Cardiac fibroblast (primary cell): ENCODE data around the gene DHCR7.
"Not testable (repeated sequence)": the region's sequence is repeated elsewhere in the genome, so short reads cannot be mapped to it uniquely, and the experiment has no call there.

Experiments
- DNase-seq, 2 donors: peaks; one replicate each; pipeline versions ENCODE4 v3.0.0 to v3.0.0-alpha.2; 2010; ENCODE audit warnings: low read depth in 2 of 2
- H3K4me3 ChIP-seq, 2 donors: replicated peaks in 1 of 2; 1 replicate in 1 of 2; 2 replicates in 1 of 2; pipeline ENCODE4 v1.5.1; 2011; ENCODE audit warnings: low read depth in 2 of 2, low read length in 2 of 2, mild to moderate bottlenecking in 2 of 2, moderate library complexity in 1 of 2
- TF ChIP-seq, protein P1 (sequence below): IDR thresholded peaks from one replicate; pipeline ENCODE4 v1.5.1; 2011; ENCODE audit warnings: low read depth, mild to moderate bottlenecking, low read length, inconsistent platforms

Gene DHCR7

DNA sequence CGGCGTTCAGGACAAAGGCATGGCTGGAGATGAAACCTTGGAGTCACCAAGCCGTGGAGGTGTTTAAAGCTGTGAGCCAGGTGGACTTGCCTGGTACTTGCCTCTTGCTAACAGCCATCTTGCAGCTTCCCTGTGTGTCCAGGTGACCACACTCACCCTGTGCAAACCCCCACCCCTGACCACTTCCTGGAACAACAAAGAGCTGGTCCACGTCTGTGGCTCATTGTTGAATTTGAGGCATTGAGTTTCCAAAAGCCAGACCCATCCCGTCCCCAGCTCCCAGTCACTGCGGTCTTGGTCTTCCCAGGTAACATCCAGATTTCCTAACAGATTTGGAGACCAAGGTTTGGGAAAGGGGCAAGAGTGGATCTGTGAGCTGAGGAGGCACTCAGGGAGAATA is 18.5 kb downstream of the DHCR7 start:
- TF ChIP-seq, protein P1, sequence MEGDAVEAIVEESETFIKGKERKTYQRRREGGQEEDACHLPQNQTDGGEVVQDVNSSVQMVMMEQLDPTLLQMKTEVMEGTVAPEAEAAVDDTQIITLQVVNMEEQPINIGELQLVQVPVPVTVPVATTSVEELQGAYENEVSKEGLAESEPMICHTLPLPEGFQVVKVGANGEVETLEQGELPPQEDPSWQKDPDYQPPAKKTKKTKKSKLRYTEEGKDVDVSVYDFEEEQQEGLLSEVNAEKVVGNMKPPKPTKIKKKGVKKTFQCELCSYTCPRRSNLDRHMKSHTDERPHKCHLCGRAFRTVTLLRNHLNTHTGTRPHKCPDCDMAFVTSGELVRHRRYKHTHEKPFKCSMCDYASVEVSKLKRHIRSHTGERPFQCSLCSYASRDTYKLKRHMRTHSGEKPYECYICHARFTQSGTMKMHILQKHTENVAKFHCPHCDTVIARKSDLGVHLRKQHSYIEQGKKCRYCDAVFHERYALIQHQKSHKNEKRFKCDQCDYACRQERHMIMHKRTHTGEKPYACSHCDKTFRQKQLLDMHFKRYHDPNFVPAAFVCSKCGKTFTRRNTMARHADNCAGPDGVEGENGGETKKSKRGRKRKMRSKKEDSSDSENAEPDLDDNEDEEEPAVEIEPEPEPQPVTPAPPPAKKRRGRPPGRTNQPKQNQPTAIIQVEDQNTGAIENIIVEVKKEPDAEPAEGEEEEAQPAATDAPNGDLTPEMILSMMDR = no peak
- H3K4me3 ChIP-seq = no peak overlapping the region
- DNase-seq = no peak

- TF ChIP-seq, protein P1 = no peak
- DNase-seq = peak in 1 of 2 donors; percentile 94
- H3K4me3 ChIP-seq = no peak overlapping the region
Observed at GRCh38 chr11:71428861-71429435, 19.2 kb downstream of the DHCR7 start.

DNA sequence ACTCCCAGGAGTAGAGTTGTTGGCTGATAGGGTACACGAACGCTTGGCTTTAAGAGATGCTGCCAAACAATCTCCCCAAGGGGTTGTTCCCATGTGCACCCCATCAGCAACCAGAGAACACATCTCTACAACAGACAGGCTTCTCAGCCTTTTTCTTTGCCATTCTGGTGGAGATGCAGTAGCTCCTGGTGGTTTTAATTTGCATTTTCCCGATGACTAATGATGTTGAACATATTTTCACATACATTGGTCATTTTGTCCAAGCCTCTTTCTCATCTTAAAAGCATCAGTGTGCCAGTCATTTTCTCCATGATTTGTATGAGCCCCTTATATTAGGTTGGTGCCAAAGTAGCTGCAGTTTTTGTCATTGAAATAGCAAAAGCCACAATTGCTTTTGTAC is 21.8 kb downstream of the DHCR7 start:
- DNase-seq = peak in 1 of 2 donors; percentile 12
- no peak overlapping the region for H3K4me3 ChIP-seq
- TF ChIP-seq, protein P1 = no peak

DNA sequence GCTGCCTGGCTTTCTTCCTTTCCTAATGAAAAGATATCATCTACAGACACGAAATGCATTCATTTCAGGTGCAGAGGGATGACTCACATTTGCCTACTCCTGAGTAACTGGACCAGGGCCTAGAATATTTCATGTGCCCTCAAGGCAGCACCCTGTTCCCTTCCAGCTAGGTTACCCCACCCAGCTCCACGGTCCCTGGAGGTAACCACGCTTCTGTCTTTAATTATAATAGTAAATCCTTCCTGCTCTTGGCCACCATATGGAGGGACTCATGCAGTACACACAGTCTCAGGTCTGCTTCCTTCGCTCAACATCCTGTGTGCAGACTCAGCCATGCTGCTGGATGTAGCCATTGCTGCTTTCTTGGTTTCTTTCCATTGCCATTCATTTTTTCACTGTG is 22.3 kb downstream of the DHCR7 start:
- TF ChIP-seq, protein P1 = no peak
- no peak for DNase-seq
- no peak overlapping the region for H3K4me3 ChIP-seq

DNA sequence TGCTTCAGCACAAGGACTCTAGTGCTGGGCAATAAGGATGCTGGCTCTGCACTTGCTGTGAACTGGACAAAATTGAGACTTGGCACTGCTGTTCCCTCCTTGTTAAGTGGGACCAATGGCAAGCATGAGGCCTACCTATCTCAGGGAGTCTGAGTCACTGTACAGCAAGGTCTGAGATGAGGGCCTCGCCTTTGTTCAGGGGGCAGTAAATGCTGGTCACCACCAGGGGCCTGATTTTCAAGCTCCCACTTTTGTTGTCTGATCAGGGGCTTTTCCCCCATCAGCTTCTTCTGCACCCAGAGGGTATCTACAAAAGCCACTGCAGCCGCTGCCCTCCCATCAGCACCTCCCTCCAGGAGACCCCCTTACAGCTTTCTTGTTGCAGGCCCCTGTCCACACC is 22.8 kb downstream of the DHCR7 start:
- TF ChIP-seq, protein P1 = no peak
- no peak for DNase-seq
- no peak overlapping the region for H3K4me3 ChIP-seq

GRCh38 chr11:71423181-71423790 is 24.9 kb downstream of the DHCR7 start:
- H3K4me3 ChIP-seq = no peak overlapping the region
- no peak for DNase-seq
- TF ChIP-seq, protein P1 = no peak

GRCh38 chr11:71422318-71422717 is 25.9 kb downstream of the DHCR7 start:
- not testable (repeated sequence) for DNase-seq, H3K4me3 ChIP-seq
